GM18907 (cell line): ENCODE measurements around the gene SELENOW.
"Not testable (repeated sequence)": the region's sequence is repeated elsewhere in the genome, so short reads cannot be mapped to it uniquely, and the experiment has no call there.

ENCODE experiments used
- ATAC-seq: cut with Tn5 transposase; IDR thresholded peaks from one replicate; pipeline ENCODE4 v1.9.1; 2021; ENCODE audit warnings: mild to moderate bottlenecking, moderate library complexity; ENCODE audit not compliant: unreplicated experiment

SELENOW gene

DNA sequence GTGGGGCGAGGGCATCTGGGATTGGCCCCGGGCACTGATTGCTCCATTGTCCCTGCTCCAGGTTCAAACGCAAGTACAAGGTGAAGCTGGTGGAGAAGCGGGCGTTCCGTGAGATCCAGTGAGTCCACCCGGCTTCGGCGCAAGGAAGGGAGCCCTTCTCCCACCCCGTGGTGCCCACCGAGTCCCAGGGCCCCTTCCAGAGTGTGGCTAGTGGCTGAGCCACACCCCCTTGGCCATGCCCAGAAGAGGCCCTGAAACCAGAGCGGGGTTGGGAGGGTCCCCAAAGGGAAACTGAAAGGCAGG, 21.9 kb upstream of the SELENOW start:
- ATAC-seq: no peak

DNA sequence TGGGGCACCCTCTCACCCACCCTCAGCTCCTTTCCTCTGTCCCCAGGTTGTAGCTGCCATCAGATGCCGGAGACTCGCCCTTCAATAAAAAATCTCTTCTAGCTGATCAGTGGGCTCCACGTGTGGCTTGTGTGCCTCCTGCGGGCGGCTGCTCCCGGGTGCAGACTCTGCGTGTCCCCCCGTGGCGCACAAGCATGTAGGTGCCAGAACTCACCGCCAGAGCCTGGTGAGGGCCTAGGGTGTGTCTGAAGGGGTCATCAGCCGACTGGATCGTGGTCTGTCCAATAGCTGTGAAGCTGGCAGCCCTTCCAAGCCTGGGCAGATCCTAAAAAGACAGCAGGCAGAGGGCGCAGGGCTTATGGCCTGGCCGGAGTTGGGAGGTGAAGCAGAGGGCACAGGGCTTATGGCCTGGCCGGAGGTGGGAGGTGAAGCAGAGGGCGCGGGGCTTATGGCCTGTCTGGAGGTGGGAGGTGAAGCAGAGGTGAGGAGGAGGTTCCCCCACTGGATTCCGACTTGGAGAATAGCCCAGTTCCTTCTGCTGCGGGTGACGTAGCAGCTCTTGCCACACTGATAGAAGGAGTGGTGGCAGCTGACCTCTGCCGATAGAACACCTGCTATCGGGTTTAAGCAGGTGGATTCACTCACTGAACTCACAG, 21.4 kb upstream of the SELENOW start:
- no peak for ATAC-seq

DNA sequence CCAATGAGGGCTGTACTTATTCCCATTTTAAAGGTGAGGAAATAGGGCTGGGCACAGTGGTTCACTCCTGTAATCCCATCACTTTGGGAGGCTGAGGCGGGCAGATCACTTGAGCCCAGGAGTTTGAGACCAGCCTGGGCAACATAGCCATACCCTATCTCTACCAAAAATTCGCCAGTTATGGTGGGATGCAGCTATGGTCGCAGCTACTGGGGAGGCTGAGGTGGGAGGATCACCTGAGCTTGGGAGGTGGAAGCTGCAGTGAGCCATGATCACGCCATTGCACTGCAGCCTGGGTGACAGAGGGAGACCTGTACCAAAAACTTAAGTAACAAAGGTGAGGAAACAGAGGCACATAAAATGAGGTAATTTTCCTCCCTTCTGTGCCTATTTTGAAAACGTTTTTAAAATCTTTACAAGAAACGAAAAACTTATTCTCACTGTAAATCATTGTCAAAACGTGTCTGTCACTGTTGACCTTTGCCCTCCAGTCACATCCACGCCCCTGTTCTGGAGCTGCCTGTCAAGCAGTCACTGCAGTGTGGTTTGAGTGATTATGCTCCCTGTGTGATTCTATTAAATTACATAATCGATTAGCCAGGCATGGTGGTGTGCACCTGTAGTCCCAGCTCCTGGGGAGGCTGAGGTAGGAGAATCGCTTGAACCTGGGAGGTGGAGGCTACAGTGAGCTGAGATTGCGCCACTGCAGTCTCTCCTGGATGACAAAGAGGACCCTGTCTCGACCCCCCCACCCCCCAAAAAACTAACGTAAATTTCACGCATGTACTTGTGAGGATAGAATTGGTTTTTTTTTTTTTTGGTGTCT, 20.7 kb upstream of the SELENOW start:
- ATAC-seq: no peak

DNA sequence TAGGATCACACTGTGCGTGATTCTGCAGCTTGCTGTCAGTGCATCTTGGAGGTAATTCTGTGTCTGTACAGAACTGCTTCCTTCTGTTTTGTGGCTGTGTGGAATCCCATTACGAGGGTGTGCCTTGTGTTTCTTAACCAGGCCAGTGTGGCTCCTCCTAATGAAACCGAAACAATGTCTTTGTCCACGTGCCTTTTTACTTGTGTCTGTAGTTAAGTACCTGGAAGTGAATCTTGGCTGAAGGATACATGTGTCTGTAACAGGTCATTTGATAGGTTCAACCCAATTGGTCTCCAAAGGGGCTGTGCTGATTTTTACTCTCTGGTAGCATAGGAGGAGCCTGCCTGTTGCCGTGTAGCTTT, 20.1 kb upstream of the SELENOW start:
- ATAC-seq: no peak

DNA sequence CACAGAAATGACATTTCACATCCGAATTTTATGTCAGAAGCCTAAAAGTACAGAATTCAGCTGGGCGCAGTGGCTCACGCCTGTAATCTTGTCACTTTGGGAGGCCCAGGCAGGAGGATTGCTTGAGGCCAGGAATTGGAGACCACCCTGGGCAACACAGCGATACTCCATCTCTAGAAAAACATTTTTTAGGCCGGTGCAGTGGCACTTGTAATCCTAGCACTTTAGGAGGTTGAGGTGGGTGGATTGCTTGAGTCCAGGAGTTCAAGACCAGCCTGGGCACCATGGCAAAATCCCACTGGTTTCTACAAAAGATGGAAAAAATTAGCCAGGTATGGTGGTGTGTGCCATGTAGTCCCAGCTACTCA, 17.9 kb upstream of the SELENOW start:
- no peak for ATAC-seq

DNA sequence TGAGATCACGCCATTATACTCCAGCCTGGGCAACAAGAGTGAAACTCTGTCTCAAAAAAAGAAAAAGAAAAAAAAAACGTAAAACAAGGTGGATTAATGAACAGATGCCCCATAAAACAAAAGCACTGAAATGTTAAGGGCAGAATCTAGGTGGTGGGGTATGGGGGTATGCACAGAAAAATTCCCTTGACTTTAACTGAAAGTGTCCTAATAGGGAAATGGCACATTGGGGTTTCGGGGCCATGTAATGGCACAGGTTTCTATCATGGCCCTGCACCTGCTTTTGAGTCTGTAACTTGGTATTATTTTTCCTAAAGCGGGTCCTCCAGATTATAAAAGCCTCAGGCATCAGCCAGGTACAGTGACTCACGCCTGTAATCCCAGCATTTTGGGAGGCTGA, 16.9 kb upstream of the SELENOW start:
- ATAC-seq: no peak

DNA sequence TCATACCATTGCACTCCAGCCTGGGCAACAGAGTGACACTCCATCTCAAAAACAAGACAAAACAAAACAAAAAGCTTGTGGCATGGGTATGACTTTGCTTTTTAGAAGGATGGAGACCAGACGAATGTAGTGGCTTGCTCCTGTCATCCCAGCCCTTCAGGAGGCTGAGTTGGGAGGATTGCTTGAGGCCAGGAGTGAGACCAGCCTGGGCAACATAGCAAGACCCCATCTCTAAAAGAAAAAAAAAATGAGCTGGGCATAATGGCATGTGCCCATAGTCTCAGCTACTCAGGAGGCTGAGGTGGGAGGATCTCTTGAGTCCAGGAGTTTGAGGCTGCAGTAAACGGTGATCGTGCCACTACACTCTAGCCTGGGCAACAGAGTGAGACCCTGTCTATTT, 16.4 kb upstream of the SELENOW start:
- ATAC-seq: no peak

DNA sequence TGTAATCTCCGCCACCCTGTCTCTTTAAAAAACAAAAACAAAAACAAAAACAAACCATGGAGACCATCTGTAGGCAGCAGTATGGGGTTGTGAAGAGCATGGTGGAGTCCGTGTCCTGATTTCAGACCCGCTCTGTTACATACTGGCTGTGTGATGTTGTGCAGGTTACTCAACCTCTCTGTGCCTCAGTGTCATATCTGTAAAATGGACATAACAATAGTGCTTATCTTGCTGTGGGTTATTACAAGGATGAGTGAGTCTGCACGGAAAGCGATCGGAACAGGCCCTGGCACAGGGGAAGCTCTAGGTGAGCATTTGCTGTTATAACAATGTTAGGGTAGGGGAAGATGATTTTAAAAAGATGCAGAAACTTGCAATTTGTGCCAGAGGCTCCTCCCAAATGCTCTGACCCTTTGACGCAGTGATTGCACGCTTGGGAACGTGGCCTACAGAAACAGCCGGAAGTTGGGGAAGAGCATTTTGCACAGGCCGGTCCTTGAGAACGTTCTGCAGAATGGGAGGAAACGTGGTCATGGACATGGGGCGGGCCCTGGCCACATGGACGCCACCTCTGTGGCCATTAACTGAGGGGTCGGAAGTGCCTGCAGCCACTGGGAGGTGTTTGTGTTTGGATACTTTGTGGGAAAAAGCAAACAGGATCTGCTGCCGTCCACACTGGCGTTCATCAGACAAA, 15.7 kb upstream of the SELENOW start:
- ATAC-seq: no peak

DNA sequence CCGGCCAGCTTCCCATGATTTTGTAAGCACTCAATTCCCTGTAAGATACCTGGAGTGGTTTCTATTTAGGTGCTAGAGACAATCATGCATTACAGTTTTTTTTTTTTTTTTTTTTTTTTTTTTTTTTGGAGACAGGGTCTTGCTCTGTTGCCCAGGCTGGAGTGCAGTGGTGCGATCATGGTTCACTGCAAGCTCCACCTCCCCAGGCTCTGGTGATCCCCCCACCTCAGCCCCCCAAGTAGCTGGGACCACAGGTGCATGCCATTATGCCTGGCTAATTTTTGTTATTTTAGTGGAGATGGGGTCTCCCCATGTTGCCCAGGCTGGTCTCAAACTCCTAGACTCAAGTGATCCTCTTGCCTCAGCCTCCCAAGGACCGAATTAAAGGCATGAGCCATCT, 13.8 kb upstream of the SELENOW start:
- not testable (repeated sequence) for ATAC-seq

DNA sequence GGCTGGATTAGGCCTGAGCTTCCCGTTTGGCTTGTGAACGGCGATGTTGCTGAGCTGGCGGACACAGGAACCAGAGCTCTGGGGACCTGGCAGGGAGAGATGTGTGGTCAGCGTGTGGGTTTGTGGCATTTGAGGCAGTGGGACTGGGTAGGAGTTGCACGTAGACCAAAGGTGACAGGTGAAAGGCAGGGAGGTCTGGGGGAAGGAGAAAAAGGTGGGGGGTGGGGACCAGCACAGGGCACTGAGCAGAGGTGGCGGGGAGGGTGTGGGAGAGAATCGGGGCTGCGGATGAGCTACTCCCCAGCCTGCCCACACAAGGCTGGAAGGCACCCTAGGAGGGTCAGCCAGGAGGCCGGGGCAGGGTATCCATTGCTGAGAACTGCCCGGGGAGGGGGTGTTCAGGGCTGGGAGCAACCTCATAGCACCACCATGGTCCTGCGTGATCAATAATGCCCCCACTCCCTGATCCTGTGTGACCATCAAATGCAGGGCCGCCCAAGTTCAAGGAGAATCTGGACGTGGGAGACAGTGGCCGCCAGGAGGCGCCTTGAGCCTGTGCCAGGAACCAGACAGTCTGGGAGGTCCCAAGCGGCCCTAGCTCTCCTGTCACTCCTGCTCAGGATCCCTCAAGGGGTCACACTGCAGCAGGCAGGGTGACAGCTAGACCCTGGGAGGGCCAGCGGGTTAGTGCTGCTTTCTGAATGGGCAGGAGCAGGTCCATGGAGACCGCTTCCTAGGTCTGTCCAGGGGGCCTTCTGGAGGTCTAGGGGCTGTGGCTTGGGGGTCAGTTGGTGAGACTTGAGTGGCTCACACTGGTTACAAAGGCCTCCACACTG, 12.8 kb upstream of the SELENOW start:
- ATAC-seq: no peak

DNA sequence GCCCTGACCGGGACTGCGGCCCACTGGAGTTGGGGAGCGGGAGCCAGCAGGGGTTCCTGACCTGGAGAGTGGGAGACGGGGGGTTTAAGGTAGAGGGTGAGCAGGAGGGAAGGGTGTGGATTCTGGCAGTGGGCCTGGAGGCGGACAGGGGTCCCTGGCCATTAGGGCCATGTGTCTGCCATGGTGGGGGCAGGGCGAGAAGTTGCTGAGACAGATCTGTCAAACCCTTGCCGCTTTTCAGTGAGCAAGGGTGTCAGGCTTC, 12.2 kb upstream of the SELENOW start:
- no peak for ATAC-seq

DNA sequence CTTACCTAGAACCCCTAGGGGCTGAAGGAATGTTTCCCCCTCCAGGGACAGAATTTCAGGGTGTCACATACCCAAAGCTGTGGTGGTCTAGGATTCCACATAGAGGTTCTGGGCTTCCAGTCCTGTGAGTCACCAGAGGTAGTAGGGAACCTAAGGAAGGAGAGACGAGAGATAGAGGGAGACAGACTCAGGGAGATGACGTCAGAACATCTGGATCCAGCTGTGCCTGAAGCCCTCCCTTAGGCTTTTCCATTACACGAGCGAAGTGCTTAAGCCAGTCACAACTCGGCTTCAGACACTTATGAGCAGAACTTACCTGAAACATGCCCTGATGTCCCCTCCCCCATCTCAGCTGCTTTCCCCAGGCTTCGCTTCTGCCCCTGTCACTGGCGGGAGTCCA, 11.8 kb upstream of the SELENOW start:
- ATAC-seq: no peak

DNA sequence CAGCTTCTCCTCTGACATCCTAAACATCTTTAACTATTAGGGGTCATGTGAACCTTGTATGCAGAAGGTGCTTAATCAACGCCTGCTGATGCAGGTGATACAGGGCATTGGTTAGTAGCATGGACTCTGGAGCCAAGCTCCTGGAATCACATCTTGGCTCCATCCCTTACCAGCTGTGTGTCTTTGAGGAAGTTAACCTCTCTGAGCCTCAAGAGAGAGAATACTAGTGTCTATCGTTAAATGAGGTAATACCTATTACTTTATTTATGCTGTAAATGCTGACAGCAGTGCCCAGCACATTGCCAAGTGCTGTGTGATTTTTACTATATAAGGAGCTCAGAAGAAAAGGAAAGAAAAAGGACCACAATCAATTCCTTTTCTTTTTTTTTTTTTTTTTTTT, 11.2 kb upstream of the SELENOW start:
- no peak for ATAC-seq

DNA sequence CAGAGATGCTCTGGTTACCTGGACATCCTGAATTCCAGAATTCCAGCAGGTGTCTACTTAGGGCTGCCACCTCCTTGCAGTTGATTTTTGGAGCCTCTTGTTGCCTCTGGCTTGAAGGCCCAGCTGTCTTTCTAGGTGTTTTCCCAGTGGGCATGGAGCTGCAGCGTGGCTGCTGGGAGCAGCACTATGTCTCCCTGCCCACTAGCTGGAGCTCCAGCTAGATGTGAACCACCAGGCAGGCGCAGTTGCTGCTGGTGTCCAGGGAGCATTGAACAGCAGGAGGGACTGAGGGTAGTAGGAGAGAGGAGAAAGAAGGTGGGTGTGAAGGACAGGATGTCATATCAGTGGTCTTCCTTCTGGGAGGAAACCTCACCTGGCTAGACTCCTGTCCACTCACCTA, 9.9 kb upstream of the SELENOW start:
- ATAC-seq: no peak

DNA sequence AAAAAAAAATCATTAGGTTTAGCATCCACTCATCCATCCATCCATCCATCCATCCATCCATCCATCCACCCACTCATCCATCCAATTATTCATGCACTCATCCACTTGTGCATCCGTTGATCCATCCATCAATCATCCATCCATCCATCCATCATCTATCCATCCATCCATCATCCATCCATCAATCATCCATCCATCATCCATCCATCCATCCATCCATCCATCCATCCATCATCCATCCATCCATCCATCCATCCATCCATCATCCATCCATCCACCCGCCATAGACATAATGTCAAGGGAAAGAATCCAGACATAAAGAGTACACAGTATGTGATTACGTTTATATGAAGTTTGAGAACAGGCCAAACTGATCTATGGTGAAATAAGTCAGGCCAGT, 9.0 kb upstream of the SELENOW start:
- ATAC-seq: no peak

DNA sequence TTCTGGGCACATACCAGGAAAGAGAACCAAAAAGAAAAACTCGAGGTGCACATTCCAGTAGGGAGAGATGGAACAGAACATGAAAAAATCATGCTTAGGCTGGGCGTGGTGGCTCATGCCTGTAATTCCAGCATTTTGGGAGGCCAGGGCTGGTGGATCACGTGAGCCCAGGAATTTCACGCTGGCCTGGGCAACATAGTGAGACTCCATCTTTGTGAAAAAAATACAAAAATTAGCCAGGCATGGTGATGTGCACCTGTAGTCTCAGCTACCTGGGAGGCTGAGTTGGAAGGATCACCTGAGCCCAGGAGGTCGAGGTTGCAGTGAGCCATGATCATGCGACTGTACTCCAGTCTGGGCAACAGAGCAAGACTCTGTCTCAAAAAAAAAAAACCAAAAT, 7.2 kb upstream of the SELENOW start:
- not testable (repeated sequence) for ATAC-seq

DNA sequence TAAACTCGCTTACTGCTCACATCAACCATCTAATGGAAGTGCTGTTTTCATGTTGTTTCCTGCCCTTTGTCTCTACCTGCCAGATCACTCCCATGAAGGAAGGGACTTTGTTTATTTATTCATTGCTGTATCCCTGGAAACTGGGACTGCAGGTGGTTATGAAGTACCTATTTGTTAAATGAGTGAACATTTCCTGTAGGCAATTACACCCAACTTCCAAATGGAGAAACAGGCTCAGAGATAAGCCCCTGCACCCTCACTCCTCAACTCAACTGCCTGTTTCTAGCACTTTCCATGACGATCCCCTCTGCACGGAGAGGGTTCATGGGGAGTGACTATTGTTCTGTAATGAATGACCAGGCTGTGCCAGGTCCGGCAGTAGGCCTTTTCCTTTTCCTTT, 1.9 kb upstream of the SELENOW start:
- no peak for ATAC-seq

DNA sequence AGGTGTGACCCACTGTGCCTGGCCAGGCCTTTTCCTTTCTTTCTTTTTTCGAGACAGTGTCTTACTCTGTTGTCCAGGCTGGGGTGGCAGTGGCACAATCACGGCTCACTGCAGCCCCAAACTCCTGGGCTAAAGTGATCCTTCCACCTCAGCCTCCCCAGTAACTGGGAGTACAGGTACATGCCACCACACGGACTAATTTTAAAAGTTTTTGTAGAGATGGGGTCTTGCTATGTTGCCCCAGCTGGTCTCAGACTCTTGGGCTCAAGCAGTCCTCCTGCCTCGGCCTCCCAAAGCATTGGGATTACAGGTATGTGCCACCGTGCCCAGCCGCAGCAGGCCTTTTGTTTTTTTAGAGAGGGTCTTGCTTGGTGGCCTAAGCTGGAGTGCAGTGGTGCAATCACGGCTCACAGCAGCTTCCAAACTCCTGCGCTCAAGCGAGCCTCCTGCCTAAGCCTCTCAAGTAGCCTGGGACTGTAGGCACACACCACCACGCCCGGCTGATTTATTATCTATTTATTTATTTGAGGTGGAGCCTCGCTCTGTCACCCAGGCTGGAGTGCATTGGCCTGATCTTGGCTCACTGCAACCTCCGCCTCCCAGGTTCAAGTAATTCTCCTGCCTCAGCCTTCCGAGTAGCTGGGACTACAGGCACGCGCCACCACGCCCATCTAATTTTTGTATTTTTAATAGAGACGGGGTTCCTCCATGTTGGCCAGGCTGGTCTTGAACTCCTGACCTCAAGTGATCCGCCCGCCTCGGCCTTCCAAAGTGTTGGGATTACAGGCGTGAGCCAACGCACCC, 1.1 kb upstream of the SELENOW start:
- not testable (repeated sequence) for ATAC-seq

DNA sequence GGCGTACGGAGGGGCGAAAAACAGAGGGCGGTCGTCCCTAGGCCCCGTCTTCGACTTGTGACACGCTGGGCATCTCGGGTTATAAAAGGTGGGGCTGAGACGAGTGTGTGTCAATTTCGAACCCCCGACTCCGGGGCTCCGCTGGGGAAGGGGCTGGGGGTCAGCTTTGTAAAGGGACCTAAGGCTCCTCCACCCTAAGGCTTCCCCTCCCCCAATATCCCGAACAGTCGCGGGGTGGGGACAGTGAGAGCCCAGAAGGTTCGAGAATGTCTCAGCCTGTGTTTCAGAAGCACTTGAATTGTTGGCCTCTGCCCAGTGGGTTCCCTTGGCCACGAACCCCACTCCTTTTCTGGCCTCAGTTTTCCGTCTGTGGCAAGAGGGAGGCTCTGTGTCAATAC, 450 bp downstream of the SELENOW start:
- no peak for ATAC-seq

DNA sequence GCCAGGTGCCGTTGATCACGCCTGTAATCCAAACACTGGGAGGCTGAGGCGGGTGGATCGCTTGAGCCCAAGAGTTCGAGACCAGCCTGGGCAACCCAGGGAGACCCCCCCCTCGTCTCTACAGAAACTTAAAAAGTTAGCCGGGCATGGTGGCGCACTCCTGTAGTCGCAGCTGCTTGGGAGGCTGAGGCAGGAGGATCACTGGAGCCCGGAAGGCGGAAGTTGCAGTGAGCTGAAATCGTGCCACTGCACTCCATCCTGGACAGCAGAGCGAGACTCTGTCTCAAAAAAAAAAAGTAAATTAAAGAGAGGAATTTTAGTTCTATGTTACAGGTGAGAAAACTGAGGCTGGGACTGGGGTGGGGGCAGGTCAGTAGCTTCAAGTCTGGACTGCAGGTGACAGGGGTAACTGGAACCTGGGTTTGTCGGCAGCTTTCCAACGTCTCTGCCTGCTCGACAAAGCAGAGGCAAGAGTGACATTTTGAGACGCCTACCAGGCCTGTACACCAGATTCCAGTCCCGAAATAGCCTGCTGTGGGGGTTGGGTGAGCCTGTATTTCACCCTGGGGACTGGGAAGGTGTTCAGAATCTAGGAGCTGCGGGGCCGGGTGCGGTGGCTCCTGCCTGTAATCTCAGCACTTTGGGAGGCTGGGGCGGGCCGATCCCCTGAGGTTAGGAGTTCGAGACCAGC, 1.2 kb downstream of the SELENOW start:
- ATAC-seq: no peak

DNA sequence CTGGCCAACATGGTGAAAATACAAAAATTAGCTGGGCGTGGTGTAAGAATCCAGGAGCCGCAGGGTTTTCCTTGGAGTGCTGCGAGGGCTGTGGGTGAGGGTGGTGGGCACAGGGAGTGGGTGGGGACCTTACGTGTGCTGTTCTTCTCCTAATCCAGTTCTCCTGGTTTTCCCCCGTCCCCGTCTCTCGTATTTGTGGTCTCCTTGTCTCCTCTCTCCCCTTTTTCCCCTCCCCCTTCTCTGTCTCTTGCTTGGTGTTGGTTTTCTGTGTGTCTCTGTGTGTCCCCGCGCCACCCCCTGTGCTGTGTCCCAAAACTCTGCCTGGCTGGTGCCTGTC, 1.7 kb downstream of the SELENOW start:
- ATAC-seq: no peak
